Suppressor macrophage treated with lipopolysaccharide for 4 hours (primary cell): ENCODE results near the gene ONECUT3.
"Not testable (repeated sequence)": the region's sequence is repeated elsewhere in the genome, so short reads cannot be mapped to it uniquely, and the experiment has no call there.

Experiments used
- DNase-seq: peaks from one replicate; pipeline ENCODE4 v3.0.0-alpha.2; 2020

The ONECUT3 gene

DNA sequence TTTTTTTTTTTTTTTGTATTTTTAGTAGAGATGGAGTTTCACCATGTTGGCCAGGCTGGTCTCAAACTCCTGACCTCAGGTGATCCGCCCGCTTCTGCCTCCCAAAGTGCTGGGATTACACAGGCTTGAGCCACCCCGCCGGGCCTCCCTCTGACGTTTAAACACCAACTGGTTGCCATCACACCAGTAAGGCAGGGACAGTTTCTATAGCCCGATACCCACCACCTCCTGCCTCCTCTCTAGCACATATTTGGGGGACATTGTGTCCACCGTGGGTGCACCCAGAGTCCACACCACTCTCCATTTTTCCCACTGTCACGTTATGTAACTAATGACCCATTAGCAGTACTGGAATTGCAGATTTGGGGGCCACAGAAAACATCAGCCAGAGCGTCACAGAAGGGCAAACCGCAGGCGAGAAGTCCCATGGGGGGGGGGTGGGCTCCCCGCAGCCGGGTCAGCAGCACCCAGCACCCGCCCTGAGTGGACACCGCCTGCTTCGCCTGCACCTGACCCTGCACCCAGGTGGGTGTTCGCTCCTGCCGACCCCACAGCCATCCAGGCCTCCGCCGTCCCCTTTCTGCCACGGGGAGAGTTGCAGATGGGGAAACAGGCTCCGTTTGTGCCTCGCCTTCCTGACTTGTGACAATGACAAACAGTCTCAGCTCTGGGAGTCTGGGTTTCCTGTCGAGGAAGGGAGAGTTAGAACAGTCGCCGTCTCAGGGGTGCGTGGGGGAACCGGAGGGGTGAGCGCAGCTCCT lies 3.6 kb downstream of the ONECUT3 start:
- no peak for DNase-seq

DNA sequence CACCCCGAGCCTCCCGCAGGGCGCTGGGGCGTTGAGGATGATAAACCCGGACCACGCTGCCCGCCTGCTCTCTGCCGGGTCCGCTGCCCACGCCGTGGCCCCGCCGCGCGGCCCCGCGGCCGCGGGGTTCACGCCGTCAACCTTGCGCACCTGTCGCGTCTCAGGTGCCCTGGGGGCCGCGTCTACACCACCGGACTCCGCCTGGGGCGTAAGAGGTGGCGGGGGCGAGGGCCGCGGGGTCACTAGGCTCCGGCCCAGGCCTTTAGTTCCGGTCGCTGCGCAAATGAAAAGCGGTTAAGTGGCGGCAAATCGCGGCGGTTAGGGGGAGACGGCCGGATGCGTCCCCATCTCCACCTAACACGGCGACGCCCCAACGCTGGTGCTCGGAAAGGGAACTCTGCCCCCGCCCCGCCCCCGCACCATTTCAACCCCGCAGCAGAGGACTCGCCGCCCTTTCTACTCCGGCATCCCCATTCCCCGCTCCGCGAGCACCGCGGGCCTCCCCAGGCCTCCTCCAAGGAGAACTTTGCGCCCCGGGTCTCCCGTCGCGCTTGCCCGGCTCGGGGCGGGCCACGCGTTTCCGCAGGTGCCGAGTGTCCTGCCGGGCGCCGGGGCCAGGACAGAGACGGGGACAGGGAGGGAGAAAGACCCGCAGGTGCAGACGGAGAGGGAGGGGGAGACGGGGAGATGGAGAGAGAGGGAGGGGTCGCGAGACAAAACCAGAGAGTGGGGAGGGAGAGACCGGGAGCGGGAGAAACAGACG lies 4.3 kb downstream of the ONECUT3 start:
- no peak for DNase-seq

DNA sequence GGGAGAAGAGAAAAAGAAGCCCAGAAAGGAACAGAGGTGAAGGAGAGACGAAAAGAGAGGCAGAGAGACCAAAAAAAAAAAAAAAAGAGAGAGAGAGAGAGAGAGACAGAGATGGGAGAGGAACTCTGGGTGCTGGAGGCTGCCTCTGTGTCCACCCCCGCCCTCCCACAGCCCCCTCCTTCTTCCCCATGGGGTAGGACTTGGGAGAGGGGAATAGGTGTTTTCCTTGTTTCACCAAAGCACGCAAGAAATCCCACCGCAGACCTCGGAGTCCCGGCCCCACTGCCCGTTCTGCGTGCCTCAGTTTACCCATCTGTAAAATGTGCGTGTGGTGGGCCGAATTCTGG lies 4.9 kb downstream of the ONECUT3 start:
- no peak for DNase-seq

DNA sequence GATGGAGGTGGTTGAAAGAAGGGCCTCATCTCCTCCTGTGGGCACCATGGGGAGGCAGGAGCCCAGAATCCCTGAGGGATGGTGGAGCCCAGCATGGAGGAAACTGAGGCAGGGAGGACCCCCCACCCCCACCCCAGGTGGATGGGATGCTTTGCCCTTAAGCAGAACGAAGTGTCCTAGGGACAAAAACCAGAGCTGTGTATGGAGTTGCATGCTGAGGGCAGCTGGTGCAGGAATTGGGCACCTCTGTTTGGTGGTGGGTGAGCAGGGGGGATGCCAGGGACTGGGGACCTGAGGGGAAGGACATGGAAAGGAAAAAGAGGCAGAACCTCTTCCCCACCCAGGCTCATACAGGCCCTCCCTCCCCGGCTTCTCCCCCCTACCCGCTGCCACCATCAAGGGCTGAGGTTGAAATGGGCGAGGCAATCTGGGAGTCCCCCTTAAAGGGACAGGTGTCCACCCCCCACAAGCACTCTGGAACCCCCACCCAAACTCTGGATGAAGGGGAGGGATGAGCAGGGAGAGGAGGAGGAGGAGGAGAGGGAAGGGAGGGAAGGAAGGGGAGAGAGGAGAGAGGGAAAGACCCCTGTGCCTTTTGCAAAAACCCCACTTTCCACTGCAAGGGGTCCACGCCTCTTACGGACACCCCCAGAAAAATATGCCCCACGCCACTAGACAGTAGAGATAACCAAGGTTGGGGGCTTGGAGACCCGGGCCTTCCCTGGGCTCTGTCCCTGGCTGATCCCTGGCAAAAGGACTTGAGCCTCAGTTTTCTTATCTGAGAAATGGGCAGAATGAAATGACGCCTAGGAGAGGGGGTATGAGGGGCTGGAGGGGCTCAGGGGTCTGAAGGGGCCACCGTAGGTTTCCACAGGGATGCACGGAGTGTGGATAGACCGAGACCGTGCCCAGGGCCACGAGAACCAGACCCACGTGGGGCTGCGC lies 5.9 kb downstream of the ONECUT3 start:
- no peak for DNase-seq

DNA sequence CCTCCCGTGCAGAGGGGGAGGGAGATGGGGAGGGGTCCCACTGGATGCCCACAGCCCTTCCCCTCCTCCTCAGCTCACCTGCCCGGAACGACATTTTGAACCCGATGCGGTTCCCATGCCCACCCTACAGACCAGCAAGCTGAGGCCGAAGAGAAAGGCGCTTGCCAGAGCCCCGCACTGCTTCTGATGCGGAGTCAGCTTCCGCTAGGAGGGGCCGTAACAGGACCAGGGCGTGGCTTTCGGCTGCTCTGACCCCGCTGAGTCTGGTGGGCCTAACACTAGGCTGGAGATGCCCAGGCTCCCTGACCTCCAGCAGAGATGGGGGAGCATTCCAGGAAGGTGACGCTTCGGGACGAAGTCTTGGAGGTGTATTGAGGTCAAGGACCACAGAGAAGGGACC lies 6.7 kb downstream of the ONECUT3 start:
- DNase-seq, result no peak

DNA sequence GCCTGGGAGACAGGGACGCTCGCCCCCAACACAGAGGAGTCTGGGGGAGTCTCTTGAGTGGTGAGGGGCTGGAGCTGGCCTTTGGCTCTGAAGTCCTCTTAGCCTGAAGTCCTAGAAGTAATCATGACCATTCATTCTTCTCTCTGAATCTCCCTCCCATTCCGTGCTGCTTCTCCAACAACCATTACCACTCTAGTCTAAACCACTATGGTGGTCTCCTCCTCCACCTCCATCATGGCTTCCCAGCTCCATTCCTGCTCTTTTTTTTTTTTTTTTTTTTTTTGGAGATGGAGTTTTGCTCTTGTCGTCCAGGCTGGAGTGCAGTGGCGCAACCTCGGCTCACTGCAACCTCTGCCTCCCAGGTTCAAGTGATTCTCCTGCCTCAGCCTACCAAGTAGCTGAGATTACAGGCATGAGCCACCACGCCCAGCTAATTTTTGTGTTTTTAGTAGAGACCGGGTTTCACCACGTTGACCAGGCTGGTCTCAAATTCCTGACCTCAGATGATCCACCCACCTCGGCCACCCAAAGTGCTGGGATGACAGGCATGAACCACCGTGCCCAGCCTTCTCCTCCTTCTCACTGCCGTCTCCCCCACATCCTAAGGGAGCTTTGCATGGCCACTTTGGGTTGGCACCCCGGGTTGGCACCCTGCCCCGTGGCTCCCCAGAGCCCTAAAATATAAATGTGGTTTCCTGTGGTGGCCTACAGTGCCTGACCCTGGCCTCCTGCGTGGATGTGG lies 7.7 kb downstream of the ONECUT3 start:
- not testable (repeated sequence) for DNase-seq

DNA sequence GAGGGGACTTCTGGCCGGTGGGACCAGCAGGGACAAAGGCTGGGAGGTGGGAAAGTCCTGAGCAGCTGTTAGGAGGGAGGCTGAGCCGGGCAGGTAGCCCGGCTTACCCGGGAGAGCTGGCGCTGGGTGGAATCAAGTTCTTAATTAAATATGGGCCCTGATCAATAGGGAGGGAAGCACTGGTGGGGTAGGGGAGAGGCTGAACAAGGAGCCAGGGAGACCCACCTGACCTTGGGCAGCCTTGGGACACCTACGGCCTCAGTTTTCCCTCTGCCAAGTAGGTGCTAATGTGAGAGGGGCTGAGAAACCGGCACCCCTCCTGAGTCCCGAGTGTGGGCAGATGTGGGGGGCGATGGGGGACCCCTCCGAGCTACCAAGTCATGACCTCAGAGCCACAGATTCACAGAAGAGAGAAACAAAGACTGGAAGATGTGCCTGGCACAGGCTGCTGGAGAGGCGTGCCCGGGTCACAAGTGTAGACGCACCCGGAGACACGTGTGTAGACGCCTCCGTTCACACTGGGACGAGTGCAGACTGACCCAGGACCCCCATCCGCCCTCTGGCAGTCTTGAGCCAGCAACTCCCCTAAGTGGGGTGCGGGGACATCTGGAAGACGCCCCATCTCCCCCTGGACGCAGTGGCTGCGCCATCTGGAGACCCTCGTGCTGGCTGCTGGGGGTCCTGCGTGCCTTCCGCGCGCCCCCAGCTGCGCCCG lies 8.4 kb downstream of the ONECUT3 start:
- no peak for DNase-seq

DNA sequence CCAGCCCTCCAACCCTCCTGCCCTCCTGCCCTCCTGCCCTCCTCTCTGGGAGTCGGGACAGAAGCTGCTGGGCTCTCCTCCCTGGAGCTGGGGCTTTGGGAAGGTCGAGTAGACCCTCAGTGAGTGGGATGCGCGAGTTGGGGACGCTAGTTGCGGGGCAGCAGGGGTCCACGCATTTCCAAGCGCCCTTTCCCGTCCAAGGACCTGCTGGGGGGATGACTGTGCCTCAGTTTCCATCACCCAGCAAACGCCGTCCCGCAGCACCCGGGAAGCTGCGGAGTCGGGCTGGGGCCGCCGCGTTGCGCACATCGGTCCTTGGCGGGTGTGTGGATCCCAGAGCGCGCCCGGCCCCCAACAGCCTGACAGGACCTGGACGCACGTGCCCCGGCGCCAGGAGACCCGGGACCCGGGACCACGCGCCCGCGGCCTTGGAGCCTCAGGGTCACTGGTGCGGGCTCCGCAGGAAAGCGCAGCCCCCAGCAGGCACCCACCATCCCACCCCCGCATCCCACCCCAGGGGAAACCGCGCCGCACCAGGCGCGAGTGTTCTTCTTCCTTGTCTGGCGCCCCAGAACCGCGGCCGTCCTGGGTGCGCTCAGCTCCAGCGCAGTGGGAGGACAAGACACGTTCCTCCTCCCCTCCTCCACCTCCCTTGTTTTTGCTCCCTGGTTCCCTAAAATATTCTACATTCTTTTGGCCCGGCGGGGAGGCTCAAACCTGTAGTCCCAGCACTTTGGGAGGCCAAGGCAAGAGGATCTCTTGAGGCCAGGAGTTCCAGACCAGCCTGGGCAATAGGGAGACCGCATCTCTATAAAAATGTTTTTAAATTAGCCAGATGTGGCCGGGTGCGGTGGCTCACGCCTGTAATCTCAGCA lies 9.2 kb downstream of the ONECUT3 start:
- DNase-seq, result no peak

DNA sequence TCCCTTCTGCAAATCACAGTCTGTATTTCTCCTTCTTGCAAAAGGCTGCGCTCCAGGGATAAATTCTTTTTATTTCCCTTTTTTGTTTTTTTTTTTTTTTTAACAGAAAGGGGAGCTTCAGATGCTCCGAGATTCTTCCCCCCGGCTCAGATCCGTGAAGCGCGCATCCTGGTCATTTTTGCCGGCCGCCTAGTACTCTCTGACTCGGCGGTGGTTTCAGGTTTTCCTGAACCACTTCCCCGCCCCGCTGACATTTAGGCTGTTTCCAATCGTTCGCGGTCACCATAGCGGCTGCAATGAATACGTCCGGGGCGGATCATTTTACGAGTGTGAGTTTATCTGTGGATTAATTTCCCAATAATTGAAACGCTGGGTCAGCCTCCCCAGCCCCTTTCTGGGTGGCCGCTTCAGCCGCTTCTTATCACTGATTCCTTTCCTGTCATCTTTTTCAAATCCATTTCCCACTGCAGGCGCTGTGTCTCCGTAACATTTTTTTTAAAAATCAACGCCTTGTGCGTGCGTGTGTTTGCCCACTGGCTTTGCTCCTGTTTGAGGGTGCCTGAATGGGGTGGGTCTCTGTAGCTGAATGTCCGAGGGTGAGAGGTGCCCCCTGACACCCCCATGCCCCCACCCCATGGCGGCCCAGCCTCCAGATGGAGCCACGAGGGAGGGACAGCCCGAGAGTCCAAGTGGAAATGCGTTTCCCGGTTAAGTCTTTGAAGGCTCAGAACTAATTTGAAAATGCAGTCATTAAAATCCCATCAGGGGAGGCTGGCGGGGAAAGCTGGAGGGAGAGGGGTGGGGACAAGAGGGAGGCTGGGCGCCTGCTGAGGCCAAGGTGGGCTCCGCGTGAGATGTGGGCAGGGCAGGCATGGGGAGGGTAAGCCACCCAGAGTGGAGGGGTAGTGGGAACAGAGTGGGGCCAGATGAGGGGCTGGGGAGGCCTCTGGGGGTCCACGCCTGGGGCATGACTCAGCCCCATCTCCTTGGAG lies 10.6 kb downstream of the ONECUT3 start:
- DNase-seq, result no peak

DNA sequence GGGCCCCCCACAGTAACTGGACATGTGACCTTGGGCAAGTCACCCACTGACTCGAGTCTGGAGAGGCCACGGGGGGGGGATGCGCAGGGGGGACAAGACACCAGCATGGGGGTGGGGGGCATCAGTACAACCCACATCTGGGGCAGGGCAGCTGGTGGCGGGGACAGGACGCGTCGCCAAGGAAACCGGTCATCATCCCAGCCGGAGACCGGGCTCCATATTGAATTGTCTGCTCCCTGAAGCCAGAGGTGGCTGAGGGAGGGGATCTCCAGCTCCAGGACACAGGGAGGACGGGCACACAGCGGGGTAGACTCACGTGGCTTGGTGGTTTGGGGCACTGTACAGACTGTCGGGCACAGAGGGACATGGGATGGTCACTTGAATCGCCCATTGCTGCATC lies 11.4 kb downstream of the ONECUT3 start:
- no peak for DNase-seq

DNA sequence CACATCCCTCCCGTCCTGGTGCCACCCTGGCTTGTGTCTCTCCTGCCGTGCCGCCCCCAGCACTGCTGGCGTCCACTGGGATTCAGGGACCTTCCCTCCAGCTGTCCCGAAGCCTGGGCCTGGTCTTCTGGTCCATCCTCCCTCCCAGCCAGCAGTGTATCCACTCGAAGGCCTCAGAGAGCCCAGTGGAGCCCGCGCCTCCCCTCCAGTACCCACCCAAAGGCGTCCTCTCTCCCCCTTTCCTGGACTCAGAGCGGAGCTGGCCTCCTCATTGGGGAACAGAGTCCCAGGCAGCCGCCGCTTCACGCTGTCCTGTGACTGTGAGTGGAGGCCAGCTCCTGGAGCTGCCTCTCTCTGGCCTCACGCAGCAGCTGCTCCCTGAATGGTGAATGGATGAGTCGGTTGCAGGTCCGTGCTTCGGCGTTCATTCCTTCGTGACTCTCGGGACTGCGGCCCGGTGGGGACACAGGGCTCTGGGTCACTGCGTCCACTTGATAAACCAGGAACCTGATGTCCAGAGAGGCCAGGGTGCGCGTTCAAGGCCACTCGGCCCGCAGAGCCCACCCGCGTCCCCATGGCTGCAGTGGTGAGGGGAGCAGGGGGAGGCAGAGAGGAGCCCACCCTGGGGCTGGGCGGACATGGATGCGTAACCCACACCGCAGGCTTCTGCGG lies 12.1 kb downstream of the ONECUT3 start:
- DNase-seq, result no peak

DNA sequence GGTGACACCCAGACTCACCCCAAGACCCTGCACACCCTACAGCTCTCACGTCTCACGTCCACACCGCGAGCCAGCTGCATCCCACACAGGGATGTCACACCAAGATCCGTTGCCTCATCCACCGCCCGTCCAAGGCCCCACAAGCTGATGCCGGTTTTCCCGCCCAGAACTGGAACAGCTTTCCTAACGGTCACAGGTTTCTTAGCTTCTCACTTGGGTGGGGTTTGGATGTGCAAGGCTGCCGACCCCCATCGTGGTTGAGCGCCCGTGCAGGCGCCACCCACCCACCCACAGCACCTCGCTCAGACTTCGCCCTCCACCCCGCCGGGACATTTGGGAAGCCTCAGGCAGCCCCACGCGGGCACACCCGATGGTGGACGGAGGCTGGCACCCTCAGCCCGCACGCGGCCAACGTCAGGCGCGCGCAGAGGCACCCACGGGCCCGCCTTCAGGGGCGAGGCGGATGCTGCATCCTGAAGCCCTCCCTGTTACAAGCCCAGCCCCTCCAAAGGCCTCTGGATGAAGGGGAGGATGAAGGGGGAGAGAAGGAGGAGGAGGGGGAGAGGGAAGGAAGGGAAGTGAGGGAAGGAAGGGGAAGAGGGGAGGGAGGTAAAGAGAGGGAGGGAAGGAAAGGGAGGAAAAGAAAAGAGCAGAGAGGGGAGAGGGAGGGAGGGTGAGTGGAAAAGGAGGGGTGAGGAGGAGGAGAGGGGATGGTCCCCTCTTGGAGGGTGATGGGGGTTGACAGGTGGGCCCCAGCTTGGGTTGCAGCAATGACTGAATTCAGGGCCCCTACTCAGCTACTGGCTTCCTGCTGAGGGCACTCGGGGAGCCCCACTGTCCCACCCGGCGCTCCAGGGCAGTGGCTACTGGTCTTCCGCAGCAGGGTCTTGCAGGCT lies 12.8 kb downstream of the ONECUT3 start:
- DNase-seq, result no peak

DNA sequence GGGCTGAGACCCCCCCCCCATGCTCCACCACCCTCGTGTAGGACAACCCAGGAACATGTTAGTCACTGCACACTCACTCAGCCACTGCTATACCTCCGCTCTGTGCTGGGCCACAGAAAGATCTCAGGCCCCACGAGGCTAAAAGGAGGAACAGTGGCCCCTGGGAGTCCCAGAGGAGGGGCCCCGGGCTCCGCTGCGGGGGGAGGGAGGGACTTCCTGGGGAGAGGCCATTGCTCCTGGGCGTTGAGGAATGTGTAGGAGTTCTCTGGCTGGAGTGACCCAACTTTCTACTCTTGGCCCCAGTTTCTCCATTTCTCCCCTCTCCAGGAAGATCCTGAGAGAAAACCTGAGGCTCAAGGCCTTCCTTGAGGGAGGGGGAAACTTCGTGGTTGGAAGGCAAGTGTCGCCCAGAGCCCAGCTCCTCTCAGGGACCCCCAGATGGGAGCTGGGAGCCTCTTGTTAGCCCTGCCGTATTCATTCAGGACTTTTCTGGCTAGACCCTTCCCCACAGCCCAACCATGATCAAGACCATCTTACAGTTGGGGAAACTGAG lies 13.6 kb downstream of the ONECUT3 start:
- DNase-seq, result no peak

DNA sequence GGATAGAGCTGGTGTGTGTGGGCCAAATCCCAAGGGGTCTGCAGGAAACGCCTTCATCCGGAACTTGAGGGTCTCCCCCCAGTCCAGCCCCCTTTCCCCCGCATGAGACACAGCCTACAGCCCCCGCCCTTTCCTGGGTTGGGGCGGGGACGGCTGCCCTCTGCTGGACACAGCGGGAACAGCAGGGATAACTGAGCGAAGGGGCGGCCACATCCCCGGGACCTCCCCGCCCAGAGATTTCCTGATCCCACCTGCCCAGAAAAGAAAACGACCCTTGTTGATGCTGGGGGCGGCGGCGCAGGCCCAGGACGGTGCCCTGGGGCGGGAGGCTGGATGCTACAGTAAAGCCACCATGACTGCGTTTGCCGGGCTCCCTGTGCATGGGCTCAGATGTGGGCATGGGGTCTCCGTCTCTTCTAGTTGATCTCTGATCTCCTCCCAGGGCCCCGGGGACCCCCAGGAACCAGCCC lies 14.2 kb downstream of the ONECUT3 start:
- peak; percentile 46 for DNase-seq

DNA sequence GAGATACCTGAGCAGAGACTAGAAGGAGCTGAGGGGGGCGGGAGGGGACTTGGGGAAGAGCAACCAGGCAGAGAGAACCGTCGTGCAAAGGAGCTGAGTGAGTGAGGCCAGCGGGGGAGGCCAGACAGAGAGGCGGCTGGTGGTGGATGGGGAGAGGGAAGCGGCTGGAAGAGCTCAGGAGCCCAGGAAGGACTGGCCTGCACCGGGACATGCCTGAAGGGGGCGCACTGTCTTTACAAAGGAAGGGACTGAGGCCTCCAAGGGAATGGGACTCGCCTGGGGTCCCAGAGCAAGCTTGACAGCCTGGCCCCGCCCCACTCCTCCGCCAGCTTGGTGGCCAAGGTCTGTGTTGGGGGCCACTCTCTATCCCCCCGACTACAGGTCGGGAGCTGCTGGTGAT lies 14.9 kb downstream of the ONECUT3 start:
- peak; percentile 22 for DNase-seq

DNA sequence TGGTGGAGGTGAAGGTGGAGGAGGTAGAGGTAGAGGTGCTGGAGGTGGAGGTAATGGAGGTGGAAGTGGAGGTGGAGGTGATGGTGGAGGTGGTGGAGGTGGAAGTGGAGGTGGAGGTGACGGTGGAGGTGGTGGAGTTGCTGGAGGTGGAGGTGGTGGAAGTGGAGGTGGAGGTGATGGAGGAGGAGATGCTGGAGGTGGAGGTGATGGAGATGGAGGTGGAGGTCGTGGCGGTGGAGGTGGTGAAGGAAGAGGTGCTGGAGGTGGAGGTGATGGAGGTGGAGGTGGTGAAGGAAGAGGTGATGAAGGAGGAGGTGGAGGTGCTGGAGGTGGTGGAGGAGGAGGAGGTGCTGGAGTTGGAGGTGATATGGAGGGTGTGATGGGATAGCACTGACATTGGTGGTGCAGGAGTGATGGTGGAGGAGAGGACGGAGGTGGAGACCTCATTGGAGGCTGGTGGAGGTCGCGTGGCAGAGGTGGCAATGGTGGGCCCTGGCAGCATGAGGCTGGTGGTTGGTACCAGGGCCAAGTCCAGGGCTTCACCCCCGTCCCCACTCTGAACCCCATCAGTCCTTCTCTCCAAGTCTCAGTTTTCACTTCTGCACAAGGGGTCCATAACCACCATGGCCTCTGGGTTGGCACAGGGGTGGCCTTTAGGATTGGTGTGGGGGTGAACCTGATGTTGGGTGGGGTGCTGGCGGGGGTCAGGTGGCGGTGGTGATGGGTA lies 15.8 kb downstream of the ONECUT3 start:
- no peak for DNase-seq

DNA sequence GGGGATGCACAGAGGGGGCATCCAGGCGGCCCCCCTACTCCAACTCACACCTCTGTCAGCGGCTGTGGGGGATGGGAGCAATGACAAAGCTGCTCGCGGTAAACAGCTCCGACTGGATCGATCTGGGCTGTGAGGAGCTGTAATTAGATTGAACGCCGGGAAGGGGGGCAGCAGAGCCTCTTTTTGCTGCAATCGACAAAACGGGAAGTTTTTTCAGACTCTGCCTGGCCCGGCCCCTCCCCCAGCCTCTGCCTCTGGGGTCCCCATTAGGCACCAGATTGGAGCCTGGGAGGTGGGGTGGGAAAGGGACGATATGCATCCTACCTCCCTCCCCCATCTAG lies 16.3 kb downstream of the ONECUT3 start:
- DNase-seq, result no peak
